Fibroblast of skin of abdomen (primary cell): Measurements from ENCODE around the gene SMARCC1.

Source experiments
- DNase-seq: peaks from one replicate; pipeline ENCODE4 v3.0.0-alpha.2; 2013

Gene SMARCC1

DNA sequence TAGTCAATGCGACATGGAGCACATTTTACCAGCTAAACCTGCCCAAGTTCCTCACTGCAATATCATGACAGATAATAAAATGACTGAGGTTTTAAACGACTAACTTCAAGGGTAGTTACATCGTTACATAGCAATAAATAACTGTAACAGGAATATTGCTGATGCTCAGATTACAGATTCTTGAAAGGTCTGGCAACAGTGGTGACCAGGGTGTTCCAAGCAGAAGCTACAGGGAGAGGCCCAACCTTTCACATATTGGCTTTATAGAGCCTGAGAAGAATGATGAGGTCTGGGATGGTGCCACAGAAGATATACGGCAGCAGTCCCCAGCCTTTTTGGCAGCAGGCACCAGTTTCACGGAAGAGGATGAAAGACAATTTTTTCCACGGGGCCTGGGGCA lies 151.9 kb downstream of the SMARCC1 start:
- DNase-seq = no peak

DNA sequence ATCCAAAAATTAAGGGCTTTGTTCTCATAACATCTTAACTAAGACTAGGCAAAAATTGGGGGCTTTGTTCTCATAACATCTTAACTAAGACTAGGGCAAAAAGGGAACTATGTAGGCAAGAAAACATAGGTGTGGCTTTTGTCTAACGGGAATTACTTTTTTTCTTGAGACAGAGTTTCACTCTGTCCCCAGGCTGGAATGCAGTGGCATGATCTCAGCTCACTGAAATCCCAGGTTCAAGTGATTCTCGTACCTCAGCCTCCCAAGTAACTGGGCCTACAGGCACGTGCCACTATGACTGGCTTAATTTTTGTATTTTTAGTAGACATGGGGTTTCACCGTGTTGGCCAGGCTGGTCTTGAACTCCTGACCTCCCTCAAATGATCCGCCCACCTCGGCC lies 153.3 kb downstream of the SMARCC1 start:
- no peak for DNase-seq

DNA sequence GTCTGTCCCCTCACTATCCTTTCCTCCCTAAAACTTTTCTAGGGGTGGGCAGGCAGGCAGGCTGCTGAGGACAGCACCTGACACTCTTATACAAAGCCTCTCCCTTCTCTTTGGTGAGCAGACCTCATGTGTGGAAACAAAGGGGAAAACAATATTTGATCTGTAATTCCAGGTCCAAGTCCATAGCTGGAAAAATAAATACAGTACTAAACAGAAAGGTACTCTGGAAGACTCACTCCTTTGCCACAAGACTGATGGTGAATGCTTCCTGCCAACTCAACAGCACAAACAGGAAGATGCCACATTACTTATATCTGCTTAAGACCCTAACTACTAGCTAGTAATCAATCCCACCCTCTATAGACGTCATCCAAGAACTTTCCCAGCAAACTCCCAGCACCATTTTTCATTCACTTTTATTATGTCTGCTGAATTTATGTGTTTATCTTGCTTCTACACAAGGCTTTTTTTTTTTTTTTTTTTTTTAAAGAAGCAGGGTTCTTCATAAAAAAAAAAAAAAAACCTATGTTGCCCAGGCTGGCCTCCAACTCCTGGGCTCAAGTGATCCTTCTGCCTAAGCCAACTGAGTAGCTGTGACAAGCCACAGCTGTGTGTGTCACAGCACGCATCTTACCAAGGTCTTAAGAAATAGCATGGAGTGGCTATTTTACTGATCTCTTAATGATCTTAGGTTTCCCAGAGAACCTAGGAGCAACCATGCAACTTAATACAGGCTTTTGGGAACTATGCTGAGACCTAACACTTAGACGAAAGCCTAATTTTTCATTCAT lies 158.8 kb downstream of the SMARCC1 start:
- DNase-seq = no peak

DNA sequence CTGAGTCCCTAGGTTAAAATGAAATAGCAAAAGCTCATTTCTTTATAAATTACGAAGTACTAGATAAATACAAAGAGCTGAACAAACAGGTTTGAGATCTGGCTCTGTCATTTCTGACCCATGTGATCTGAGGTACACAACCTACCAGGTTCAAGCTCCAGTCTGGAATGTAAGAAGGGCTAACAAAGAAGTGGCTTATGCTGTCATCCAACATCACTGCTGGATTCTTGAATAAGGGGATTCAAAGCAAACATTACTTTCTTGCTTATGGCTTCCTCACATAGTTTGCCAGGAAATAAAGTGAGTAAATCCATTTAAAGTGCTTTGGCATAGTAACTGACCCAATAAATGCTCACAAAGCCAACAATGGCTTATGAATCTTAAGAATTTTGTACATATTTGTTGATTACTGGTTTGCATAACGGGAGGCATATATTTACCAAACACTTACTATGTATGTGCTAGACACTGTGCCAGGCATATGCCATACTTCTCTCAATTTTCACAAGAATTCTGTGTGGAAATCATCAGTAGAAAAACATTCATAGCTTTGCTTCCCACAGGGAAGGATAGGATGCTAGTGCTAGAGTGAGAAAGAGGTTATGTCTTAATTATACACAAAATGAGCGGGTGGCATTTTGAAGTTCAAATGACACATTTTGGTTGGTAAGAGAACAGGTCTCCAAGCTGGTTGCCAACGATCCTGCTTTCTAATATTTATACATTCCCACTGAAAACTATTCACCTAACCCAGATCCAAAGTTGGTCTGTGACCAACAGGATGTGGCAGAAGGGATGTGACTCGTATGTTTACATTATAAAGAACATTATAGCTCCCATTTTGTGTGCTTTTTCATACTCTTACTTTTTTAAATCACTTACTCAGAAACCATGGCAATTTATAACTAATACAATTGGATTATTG lies 164.3 kb downstream of the SMARCC1 start:
- DNase-seq = peak; percentile 45

DNA sequence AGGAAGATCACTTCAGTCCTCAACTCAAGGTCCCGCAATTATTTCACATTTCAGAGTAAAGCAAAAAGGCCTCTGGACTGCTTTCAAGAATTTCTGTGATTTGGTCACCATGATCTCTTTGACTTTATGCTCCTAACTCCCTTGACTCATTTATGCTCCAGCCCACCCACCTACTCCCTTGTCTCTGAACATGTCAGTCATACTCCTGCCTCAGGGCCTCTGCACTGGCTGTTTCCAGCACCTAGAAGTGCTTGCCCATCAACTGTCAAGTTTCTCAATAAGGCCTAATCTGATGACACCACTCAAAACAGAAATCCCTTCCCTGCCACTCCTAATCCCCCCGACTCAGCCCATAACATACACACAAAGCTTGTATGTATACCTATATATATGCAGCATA lies 166.9 kb downstream of the SMARCC1 start:
- no peak for DNase-seq

DNA sequence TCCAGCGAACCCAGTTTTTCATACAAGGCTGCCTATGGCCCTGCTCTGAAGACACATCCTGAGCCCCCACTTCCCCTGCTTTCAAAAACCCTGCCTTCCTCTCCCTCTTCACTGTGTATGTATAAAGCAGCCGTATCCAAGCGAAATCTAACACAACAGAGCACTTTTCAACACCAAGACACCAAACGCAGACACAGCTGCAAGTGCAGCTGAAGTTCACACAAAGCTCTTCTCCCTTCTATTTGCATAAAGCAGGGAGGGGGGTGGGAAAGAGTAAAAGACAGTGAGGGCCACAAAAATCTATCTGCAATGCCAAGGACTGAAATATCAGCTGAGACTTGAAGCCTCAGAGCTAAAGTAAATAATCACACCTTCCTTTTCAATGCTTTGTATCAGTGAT lies 168.0 kb downstream of the SMARCC1 start:
- DNase-seq = no peak

DNA sequence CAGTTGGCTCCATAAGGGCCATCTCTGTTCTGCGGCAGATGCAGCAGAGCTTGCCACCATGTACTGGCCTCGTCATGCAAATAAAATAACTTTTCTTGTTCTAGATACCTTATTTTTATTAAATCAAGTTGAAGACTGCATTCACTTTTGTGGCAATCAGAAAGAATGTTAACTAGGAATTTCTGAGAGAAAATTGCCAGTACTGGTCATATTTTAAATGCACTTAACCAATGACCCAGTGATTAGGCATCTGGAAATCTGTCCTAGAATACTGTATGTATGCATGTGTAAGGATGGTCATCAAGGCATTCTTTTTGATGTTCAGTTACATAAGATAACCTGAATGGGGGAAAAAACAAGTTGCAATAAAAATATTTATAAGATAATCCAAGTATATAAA lies 168.8 kb downstream of the SMARCC1 start:
- DNase-seq = peak; percentile 45

DNA sequence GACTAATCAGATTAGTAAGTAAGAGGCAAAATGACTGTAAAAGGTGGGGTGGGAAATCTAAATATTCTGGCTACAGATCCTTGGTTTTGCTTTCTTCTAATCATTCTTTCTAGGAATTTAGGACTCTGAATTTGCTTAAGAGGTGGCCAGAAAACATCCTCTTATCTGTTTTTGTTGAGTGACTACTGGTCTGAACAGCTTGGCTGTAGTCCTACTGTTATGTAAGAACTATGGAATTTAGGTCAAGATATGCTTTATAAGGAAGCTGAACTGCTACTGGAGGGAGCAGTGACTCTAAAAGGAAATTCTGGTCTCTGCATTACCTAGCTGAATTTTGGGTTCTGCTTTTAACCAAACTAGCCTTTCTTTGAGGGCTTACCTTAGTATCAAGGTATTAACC lies 169.5 kb downstream of the SMARCC1 start:
- peak; percentile 87 for DNase-seq

DNA sequence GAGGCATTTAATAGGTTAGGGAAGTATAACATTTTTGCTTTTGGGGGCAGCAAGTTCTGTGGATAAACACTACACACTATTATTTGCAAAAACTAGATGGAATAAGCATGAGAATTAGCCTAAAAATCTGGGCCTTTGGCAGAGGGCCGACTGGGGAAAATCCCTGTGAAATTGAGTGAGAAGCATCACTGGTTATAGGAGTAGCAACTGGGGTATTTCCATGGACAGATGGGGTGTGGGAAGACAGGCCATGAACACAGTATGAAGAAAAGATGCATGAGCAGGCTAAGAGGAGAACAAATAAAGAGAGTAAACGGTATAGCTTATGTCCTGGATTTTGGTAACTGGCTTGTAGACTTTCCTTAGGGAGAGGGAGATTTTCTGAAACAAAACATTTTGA lies 170.1 kb downstream of the SMARCC1 start:
- DNase-seq = no peak

DNA sequence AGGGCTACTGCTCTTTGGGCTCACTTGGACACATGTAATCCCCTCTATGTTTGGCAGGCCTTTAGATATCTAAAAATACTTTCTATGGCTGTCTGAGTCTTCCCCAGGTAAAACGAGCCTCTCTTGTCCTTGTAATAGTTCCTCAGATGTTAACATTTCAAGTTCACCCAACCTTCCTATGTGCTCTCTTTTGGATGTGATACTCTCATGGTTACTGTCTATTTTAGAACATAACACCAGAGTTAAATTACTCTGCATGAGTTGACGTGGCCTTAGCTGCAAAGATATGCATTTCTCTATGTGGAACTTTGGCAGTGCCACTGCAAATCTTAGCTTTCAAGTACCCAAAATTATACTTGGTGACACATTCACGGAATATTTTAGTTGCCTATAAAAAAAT lies 171.1 kb downstream of the SMARCC1 start:
- DNase-seq = no peak

DNA sequence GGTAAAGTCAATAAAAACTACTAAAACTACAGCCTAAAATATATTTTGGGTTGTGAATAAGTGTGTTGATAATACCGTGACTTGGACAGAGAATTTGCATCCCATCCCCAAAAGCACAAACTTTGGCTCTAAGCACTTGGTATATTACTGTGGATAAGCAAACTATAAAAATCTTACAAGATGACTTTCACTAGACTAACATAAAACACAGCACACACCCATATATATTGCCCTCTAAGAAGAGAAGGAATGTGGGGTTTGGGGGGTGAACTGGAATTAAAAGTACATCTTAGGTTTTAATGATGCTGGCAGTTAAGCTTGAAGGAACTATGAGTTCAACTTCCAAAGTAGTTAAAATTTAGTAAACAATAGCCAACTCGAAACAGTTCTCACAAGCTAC lies 174.4 kb downstream of the SMARCC1 start:
- no peak for DNase-seq

DNA sequence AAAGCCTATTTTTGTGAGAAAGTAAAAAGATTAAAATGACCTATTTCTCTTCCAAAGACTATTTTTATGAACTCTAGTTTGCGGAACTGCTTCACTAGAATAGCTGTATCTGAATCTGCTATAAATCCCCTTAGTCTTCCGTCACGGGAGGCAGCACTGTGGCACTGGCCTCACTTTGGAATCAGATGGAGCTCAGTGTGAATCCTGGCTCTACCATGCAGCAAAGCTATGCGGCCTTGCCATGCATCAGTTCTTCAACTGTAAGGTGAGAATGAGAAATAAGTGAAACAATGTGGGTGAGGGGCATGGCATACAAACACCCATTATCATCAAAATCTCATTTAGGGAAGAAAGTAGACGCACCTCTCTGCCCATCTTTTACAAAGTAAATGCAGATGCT lies 175.5 kb downstream of the SMARCC1 start:
- no peak for DNase-seq

DNA sequence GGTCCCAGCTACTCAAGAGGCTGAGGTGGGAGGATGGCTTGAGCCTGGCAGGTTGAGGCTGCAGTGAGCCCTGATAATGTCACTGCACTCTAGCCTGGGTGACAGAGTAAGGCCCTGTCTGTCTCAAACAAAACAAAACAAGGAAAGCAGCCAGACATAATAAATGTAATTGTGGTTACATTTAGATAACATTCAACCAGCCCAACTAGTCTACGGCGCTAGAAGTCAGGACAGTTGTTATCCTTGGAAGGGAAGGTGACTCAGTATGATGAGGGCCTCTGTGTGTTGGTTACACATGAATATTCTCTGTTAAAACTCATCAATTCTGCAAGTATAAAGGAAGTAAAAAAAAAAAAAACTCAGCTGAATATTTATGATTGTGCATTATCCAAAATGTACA lies 176.0 kb downstream of the SMARCC1 start:
- peak; percentile 22 for DNase-seq

DNA sequence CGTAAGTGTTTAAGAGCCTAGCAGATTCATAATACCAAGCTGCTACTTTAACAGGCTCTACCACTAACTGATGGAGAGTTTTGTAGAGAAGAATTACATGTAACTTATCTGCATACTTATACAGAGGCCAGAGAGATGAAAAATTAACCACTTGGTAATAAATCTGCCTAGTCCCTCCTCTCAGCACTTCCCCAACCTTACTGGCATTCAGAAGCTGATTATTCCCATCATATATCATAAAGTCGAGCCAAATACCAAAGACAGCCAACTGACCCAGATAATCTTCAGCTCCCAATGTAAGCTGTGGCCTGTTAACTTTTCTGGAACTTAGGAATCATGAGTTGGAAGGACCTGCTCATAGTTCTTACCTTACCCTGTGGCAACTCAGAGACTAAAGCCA lies 177.5 kb downstream of the SMARCC1 start:
- no peak for DNase-seq

DNA sequence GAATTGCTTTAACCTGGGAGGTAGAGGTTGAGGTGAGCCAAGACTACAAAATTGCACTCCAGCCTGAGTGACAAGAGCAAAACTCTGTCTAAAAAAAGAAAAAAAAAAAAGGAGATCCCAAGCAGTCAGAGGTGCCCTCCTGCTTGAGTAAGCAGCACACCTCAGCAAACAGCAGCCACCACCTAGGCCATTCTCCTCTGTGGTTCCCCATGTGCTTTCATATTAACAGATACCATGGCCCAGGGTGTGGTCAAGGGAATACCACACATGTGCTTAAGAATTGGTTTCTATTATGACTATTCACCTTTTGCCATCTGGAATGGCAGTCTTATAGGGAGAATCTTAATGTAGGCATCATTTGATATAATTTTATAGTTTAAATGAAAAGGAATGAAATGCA lies 178.4 kb downstream of the SMARCC1 start:
- no peak for DNase-seq

DNA sequence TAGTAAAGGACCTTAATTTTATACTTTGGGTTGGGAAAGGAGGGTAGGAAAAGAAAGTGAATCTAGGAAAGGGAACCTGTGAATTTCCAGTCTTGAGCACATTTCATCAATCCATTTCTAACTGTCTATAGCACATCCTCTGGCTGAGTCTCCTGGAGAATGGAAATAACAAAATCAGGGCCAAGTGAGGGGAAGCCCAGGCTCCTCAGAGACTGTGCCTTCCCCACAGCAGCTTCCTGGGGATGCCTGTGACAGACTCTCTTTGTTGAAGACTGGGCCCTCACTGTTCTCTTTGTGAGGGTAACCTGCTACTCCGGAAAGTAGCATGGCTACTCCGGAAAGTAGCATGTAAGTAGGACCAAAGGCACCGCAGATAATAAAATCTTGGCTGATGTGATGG lies 180.4 kb downstream of the SMARCC1 start:
- no peak for DNase-seq

DNA sequence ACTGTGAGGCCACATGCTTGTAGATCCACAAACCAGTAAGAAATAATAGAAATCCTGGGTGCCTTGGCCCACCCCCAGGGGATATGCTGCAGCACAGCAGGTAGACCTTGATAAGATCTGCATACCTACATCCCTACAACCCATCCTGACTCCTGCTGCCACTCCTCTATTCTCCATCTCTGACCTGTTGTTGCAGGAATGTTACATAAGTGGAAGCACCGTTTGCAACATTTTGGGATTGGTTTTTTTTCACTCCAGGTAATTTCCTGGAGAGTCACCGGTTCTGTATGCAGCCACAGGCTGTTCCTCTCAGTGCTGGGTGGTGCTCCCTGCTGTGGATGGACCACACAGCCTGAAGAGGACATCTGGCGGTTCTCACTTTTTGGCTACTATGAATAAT lies 186.9 kb downstream of the SMARCC1 start:
- no peak for DNase-seq

DNA sequence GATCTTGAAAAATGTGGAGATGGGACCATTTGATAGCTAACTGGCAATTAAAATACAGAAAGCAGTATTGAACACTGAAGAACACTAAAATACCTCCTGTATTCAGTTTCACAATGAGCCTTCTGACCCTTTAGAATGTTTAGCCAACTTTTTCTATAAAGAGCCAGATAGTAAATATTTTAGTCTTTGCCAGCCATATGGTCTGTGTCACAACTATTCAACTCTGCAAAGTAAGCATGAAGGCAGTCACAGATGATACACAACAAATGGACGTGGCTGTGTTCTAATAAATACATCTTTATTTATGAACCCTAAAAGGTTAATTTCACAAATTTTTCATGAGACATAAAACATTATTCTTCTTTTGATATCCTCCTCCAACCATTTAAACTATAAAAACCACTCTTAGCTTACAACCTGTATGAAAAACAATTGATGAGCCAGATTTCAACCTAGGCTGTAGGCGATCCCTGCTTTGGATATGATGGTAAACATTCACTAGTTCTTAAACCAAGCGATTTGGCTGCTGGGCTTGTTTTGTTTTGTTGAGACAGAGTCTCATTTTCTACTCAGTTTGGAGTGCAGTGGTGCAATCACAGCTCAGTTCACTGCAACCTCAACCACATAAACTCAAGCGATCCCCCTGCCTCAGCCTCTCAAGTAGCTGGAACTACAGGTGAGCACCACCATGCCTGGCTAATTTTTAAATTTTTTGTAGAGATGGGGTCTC lies 189.5 kb downstream of the SMARCC1 start:
- DNase-seq = no peak

DNA sequence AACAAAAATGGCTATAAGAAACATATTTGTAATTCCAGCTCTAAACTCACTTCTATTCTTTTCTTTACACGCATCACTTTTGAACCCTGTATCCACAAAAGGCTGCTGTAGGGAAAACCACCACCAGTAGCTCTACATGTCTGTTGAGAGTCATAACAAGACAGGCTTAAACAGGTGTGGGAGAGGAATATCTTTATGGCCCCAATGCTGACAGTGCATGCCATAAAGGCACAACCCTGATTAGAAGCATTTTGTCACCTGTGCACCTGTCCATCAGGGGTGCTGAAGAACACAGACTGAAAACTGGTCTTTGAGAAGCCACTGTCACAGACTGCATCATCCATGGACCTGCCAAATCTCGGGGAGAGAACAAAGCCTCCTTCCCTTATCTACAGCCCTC lies 191.5 kb downstream of the SMARCC1 start:
- no peak for DNase-seq

DNA sequence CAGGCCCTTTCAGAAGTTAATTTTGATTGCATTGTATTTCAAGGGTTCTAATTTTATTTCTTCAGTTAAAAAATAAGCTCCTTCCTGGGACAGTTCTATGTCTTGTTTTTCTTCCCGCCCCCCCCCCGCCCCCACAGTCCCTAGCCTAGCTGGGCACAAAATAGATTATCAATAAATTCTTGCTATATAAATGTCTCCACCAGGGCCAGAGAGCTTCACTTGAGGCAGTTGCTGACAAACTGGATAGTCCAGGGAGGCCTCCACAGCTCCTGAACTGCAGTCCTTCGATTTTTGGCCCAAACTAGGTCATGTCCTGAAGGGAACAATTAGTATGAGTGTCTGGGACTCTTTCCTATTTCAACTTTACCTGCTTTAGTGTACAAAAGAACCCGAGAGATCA lies 193.1 kb downstream of the SMARCC1 start:
- no peak for DNase-seq

DNA sequence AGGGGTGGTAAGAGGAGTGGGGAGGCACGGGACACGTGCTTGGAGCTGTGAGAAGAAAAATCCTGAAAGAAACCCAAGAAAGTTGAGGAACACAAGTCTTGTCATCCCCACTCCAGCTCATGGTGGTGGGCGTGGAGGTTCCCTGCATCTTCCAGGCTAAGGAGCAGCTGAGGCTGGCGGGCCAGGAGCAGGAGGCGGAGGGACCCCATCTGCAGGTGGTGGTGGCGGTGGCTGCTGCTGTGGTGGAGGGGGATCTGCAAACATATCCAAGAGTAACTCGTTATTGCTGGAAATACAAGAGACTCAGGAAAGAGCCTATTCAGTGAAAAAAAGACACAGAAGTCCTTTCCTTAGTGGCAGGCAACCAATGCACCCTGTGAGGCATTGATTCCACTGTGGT lies 193.6 kb downstream of the SMARCC1 start:
- DNase-seq = no peak

DNA sequence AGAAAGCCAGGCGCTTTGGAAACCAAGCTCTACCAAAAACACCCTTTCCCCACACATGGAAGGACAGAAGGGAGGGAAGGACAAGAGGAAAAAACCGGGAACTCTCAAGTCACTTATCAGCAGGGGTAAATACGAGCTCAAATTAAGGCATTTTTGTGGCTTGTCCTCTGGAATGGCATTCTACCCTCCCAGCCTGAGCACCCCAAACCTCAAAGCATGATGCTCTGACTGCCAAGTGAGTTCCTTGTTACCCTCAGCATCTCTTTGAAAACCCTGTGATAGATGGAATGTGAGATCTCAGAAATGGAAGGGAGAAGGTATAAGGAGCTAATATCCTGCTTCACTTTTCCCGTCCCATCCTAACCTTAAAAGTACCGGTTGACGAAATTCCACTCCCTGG lies 194.9 kb downstream of the SMARCC1 start:
- DNase-seq = peak; percentile 7
